RWPE2 (cell line): Measurements from ENCODE around the gene CEP104.
A peak's percentile ranks its signal among the peaks of the same experiment; 100 is the strongest.

Experiments used
- ATAC-seq: fragments of 200-7000 bp; cut with Tn5 transposase; 3 replicates; pipeline ENCODE4 v1.9.1; 2021; ENCODE audit warnings: low read depth
- DNase-seq: peaks from one replicate; pipeline ENCODE4 v3.0.0-alpha.2; 2020; ENCODE audit warnings: low spot score
- H3K27ac ChIP-seq: fragments of 450-650 bp; 2 replicates; pipeline ENCODE4 v1.5.1; 2017; ENCODE audit warnings: mild to moderate bottlenecking; ENCODE audit not compliant: poor library complexity, severe bottlenecking
- H3K27me3 ChIP-seq: fragments of 250-450 bp; sonication (Bioruptor Pico); 2 replicates; pipeline ENCODE4 v1.5.1; 2021; ENCODE audit warnings: mild to moderate bottlenecking, moderate library complexity; ENCODE audit not compliant: insufficient read depth, poor library complexity, severe bottlenecking
- H3K36me3 ChIP-seq: fragments of 250-450 bp; sonication (Bioruptor Pico); 2 replicates; pipeline ENCODE4 v1.5.1; 2020; ENCODE audit warnings: low read depth, mild to moderate bottlenecking, moderate library complexity
- H3K4me1 ChIP-seq: fragments of 250-450 bp; sonication (Bioruptor Pico); 2 replicates; pipeline ENCODE4 v1.5.1; 2021; ENCODE audit warnings: mild to moderate bottlenecking, moderate library complexity; ENCODE audit not compliant: insufficient read depth, poor library complexity, severe bottlenecking
- H3K4me3 ChIP-seq: fragments of 250-450 bp; sonication (Bioruptor Pico); 2 replicates; pipeline ENCODE4 v1.5.1; 2021; ENCODE audit warnings: mild to moderate bottlenecking, moderate library complexity; ENCODE audit not compliant: severe bottlenecking
- H3K9me3 ChIP-seq: fragments of 250-450 bp; sonication (Bioruptor Pico); 2 replicates; pipeline ENCODE4 v1.5.1; 2021; ENCODE audit warnings: mild to moderate bottlenecking, moderate library complexity; ENCODE audit not compliant: severe bottlenecking
- TF ChIP-seq, protein P1 (sequence below): fragments of 450-650 bp; IDR thresholded peaks from one replicate; pipeline ENCODE4 v1.5.1; 2017; ENCODE audit warnings: mild to moderate bottlenecking, moderate library complexity; ENCODE audit not compliant: poor library complexity, severe bottlenecking

Gene CEP104

DNA sequence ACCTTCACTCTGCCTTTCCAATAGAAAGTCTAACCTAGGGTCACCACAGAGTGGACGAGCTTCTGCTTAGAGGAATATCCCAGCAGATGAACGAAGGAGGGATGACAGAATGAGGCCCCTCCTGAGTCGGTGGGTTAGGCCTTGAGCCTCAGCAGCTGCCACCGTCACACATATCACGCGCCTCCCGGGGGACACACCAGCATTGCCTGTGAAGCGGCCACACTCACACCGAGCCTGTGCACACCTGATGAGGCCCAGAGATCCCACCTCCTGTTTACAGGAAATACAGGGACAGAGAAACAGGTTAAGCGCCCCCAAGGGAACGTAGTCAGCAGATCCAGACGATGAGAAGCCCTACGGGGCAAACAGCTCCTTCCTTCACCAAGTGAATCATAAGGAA lies 35.6 kb downstream of the CEP104 start:
- ATAC-seq: no peak
- peaks cover 18% of the 10 kb centered on the region; the same call in 1 of the 2 replicates for H3K36me3 ChIP-seq

GRCh38 chr1:3821004-3821403 lies 36.0 kb downstream of the CEP104 start:
- DNase-seq (no peak), ATAC-seq (no peak)
- no peak overlapping the region for H3K27ac ChIP-seq
- H3K27me3 ChIP-seq: no peaks in the 10 kb centered on the region
- H3K4me3 ChIP-seq: no peak overlapping the region
- H3K36me3 ChIP-seq: peaks cover 14% of the 10 kb centered on the region; the same call in 1 of the 2 replicates
- no peaks in the 10 kb centered on the region for H3K9me3 ChIP-seq
- no peaks in the 10 kb centered on the region for H3K4me1 ChIP-seq
- TF ChIP-seq, protein P1, sequence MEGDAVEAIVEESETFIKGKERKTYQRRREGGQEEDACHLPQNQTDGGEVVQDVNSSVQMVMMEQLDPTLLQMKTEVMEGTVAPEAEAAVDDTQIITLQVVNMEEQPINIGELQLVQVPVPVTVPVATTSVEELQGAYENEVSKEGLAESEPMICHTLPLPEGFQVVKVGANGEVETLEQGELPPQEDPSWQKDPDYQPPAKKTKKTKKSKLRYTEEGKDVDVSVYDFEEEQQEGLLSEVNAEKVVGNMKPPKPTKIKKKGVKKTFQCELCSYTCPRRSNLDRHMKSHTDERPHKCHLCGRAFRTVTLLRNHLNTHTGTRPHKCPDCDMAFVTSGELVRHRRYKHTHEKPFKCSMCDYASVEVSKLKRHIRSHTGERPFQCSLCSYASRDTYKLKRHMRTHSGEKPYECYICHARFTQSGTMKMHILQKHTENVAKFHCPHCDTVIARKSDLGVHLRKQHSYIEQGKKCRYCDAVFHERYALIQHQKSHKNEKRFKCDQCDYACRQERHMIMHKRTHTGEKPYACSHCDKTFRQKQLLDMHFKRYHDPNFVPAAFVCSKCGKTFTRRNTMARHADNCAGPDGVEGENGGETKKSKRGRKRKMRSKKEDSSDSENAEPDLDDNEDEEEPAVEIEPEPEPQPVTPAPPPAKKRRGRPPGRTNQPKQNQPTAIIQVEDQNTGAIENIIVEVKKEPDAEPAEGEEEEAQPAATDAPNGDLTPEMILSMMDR: no peak

More for the DNA sequence above, 35.6 kb downstream of the CEP104 start:
- DNase-seq: no peak
- no peaks in the 10 kb centered on the region for H3K4me1 ChIP-seq
- H3K27me3 ChIP-seq: no peaks in the 10 kb centered on the region
- H3K9me3 ChIP-seq: no peaks in the 10 kb centered on the region
- TF ChIP-seq, protein P1: no peak
- H3K4me3 ChIP-seq: no peak overlapping the region
- H3K27ac ChIP-seq: no peak overlapping the region

DNA sequence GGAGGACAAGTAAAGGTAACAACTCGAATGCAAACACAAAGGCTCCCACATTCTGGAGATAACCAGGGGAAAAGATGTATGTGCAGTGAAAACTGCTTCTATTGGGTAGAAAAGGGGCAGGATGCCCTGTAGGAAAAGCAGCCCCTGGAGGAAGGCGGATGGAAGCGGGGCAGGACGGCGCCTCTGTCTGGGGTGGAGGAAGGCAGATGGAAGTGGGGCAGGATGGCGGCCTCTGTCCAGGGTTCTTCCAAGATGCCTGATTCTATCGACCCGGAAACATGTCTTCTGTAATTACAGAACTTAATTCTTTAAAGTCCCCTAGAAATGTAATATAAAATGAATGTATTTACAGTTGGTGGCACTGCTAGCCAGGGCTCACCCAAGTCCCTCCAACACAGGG lies 36.7 kb downstream of the CEP104 start:
- TF ChIP-seq, protein P1: no peak
- ATAC-seq (no peak), DNase-seq (no peak)
- Histone ChIP-seq H3K9me3 (no peaks in the 10 kb centered on the region), H3K4me3 (no peak overlapping the region), H3K4me1 (no peaks in the 10 kb centered on the region), H3K36me3 (peaks cover 10% of the 10 kb centered on the region; the same call in 1 of the 2 replicates), H3K27me3 (no peaks in the 10 kb centered on the region), H3K27ac (no peak overlapping the region)

DNA sequence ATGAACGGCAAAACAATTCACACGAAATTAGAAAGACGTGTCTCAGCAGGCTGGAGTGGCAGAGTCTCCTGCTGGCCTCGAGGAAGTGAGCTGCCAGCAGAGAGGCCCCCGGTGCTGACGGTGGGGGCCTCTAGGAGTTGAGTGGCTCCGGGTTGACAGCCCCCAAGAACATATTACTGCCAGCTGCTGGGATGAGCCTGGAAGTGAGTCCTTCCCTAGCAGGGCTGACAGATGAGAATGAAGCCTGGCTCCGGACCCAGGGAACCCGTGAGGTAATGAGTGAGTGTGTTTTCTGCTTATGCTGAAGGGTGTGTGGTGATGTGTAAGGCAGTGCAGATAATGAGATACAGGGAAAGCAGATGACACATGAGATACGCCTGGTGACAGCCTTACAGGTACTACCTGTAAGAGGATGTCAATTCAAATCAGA lies 37.2 kb downstream of the CEP104 start:
- ATAC-seq: 0 out of 3 replicates have a peak, but pooled peaks have one; percentile 18
- TF ChIP-seq, protein P1: no peak
- Histone ChIP-seq H3K4me3 (no peak overlapping the region), H3K9me3 (no peaks in the 10 kb centered on the region), H3K27ac (no peak overlapping the region), H3K4me1 (no peaks in the 10 kb centered on the region), H3K36me3 (peaks cover 8% of the 10 kb centered on the region; the same call in 1 of the 2 replicates), H3K27me3 (no peaks in the 10 kb centered on the region)
- DNase-seq: no peak

GRCh38 chr1:3817821-3818597 lies 39.0 kb downstream of the CEP104 start:
- no peak overlapping the region for H3K27ac ChIP-seq
- peaks cover 2% of the 10 kb centered on the region; the same call in 1 of the 2 replicates for H3K36me3 ChIP-seq
- no peaks in the 10 kb centered on the region for H3K4me1 ChIP-seq
- H3K4me3 ChIP-seq: no peak overlapping the region
- ATAC-seq (no peak), DNase-seq (no peak)
- TF ChIP-seq, protein P1: no peak
- H3K9me3 ChIP-seq: no peaks in the 10 kb centered on the region
- no peaks in the 10 kb centered on the region for H3K27me3 ChIP-seq
